WTC11 (cell line): ENCODE measurements around the gene COX19. TPM values are rescaled to one million over a fixed set of nuclear protein-coding genes. Genes with fewer than 3 reads are reported as not detected.

Source experiments
- microRNA-seq: library from miRNA; unstranded; fragments of <30 nt; microRNA quantifications from one replicate; pipeline ENCODE4 v1.2.0, GENCODE V29; 2022; ENCODE audit warnings: borderline number of aligned reads
- total RNA-seq: library from RNA; stranded (reverse); gene quantifications from 3 replicates; pipeline ENCODE4 v1.2.3, GENCODE V29; 2021

The COX19 gene
- total RNA-seq, 1 experiment from 2014 or later = 13.2 TPM

Small RNA genes within 50 kb of the gene (microRNA-seq; reads per million reads assigned to microRNA genes)
- gene MIR339 = 58.7 reads per million, percentile 54 among the genes with 10 or more reads in this experiment

Other genes with a start within 250 kb of the COX19 start
- 55.5 to 62.2 TPM (median 56.0 TPM) in 3 replicates for gene DNAAF5, start 248.8 kb downstream of the COX19 start, total RNA-seq
- gene PRKAR1B, start 248.3 kb downstream of the COX19 start, total RNA-seq = 40.8 to 44.1 TPM (median 43.6 TPM) in 3 replicates
- gene SUN1, start 143.1 kb downstream of the COX19 start, total RNA-seq = 149 to 158 TPM (median 156 TPM) in 3 replicates
- gene GET4, start 99.0 kb downstream of the COX19 start, total RNA-seq = 73.0 to 82.0 TPM (median 73.4 TPM) in 3 replicates
- 4.3 to 7.2 TPM (median 4.5 TPM) in 3 replicates for gene ADAP1, start 20.9 kb downstream of the COX19 start, total RNA-seq
- 0.48 TPM in 1 of 3 replicates, not detected in the others for gene CYP2W1, start 7.6 kb upstream of the COX19 start, total RNA-seq
- 0.87 to 1.1 TPM (median 0.92 TPM) in 3 replicates for gene GPR146, start 69.0 kb upstream of the COX19 start, total RNA-seq
- 0.28 to 0.87 TPM (median 0.41 TPM) in 3 replicates for gene GPER1, start 112.6 kb upstream of the COX19 start, total RNA-seq
- gene ZFAND2A, start 184.6 kb upstream of the COX19 start, total RNA-seq = 14.5 to 16.1 TPM (median 15.3 TPM) in 3 replicates